Endothelial cell of hepatic sinusoid (primary cell): Measurements from ENCODE around the gene NRF1.
"Not testable (repeated sequence)": the region's sequence is repeated elsewhere in the genome, so short reads cannot be mapped to it uniquely, and the experiment has no call there.

Experiments
- in situ Hi-C: cut with HindIII; loops from 2 replicates; pipeline ENCODE4 v1.10.0; 2017; ENCODE audit warnings: low sequenced_read_pairs

The NRF1 gene

GRCh38 chr7:129606803-129607202 is 4.7 kb upstream of the NRF1 start:
- in situ Hi-C loops, result no loop called here

GRCh38 chr7:129607471-129608120 is 3.9 kb upstream of the NRF1 start:
- in situ Hi-C loops, result no loop called here

- in situ Hi-C loops, result no loop called here
Measured at GRCh38 chr7:129609666-129610065, 1.9 kb upstream of the NRF1 start.

GRCh38 chr7:129610709-129611245 is 743 bp upstream of the NRF1 start:
- in situ Hi-C loops, result no loop called here

- in situ Hi-C loops, result no loop called here
Measured at GRCh38 chr7:129612112-129613015, 844 bp downstream of the NRF1 start.

GRCh38 chr7:129613016-129613337 is 1.5 kb downstream of the NRF1 start:
- in situ Hi-C loops, result no loop called here

GRCh38 chr7:129615018-129615417 is 3.5 kb downstream of the NRF1 start:
- in situ Hi-C loops, result no loop called here

GRCh38 chr7:129616530-129616929 is 5.0 kb downstream of the NRF1 start:
- in situ Hi-C loops, result no loop called here

GRCh38 chr7:129617178-129617577 is 5.7 kb downstream of the NRF1 start:
- in situ Hi-C loops, result no loop called here

- in situ Hi-C loops, result no loop called here
Measured at GRCh38 chr7:129617652-129618051, 6.1 kb downstream of the NRF1 start.

GRCh38 chr7:129626896-129627295 is 15.4 kb downstream of the NRF1 start:
- in situ Hi-C loops, result no loop called here

- in situ Hi-C loops, result no loop called here
Measured at GRCh38 chr7:129630341-129630740, 18.8 kb downstream of the NRF1 start.

GRCh38 chr7:129634361-129635034 is 23.0 kb downstream of the NRF1 start:
- in situ Hi-C loops, result no loop called here

- in situ Hi-C loops, result no loop called here
Measured at GRCh38 chr7:129635300-129636029, 23.9 kb downstream of the NRF1 start.

GRCh38 chr7:129636030-129636550 is 24.6 kb downstream of the NRF1 start:
- in situ Hi-C loops, result not testable (repeated sequence)

- in situ Hi-C loops, result no loop called here
Measured at GRCh38 chr7:129636641-129637040, 25.1 kb downstream of the NRF1 start.

- in situ Hi-C loops, result no loop called here
Measured at GRCh38 chr7:129640400-129640799, 28.9 kb downstream of the NRF1 start.

- in situ Hi-C loops, result no loop called here
Measured at GRCh38 chr7:129642871-129643549, 31.5 kb downstream of the NRF1 start.

GRCh38 chr7:129643550-129644170 is 32.1 kb downstream of the NRF1 start:
- in situ Hi-C loops, result no loop called here
